MM.1S (cell line): Measurements from ENCODE around the gene PTH2R.

ENCODE experiments used
- DNase-seq: peaks from one replicate; pipeline ENCODE4 v3.0.0-alpha.2; 2015
- H2AFZ ChIP-seq: fragments of 300-600 bp; sonication (generic); 2 replicates; pipeline ENCODE4 v1.6.0; 2016; ENCODE audit warnings: antibody characterized with exemption, low read length
- H3F3A ChIP-seq: fragments of 300-600 bp; sonication (generic); 2 replicates; pipeline ENCODE4 v1.6.1; 2016; ENCODE audit warnings: mild to moderate bottlenecking, antibody characterized with exemption, low read length, moderate library complexity, mixed read lengths; ENCODE audit not compliant: insufficient read depth
- H3K27ac ChIP-seq: fragments of 300-600 bp; sonication (generic); 2 replicates; pipeline ENCODE4 v1.5.1; 2016; ENCODE audit warnings: mild to moderate bottlenecking, low read length
- H3K27me3 ChIP-seq: fragments of 300-600 bp; sonication (generic); replicated peaks from 2 replicates; pipeline ENCODE4 v1.6.0; 2016; ENCODE audit warnings: low read length; ENCODE audit not compliant: insufficient read depth
- H3K36me3 ChIP-seq: fragments of 300-600 bp; sonication (generic); replicated peaks from 2 replicates; pipeline ENCODE4 v1.6.1; 2016; ENCODE audit warnings: mild to moderate bottlenecking, low read length, mixed read lengths; ENCODE audit not compliant: insufficient read depth
- H3K4me1 ChIP-seq: fragments of 300-600 bp; sonication (generic); 2 replicates; pipeline ENCODE4 v1.6.1; 2016; ENCODE audit warnings: low read length, mixed read lengths
- H3K4me2 ChIP-seq: fragments of 300-600 bp; sonication (generic); 2 replicates; pipeline ENCODE4 v1.6.0; 2016; ENCODE audit warnings: low read depth, low read length
- H3K4me3 ChIP-seq: fragments of 300-600 bp; sonication (generic); 2 replicates; pipeline ENCODE4 v1.5.1; 2016; ENCODE audit warnings: low read length, mixed read lengths
- H3K79me2 ChIP-seq: fragments of 300-600 bp; sonication (generic); 2 replicates; pipeline ENCODE4 v1.6.1; 2016; ENCODE audit warnings: mixed run types, low read length, mixed read lengths
- H3K9ac ChIP-seq: fragments of 300-600 bp; sonication (generic); 2 replicates; pipeline ENCODE4 v1.6.1; 2016; ENCODE audit warnings: low read length, mixed read lengths
- H3K9me2 ChIP-seq: fragments of 300-600 bp; sonication (generic); replicated peaks from 2 replicates; pipeline ENCODE4 v1.6.1; 2016; ENCODE audit warnings: mild to moderate bottlenecking, low read length, mixed read lengths; ENCODE audit not compliant: insufficient read depth
- H3K9me3 ChIP-seq: fragments of 300-600 bp; sonication (generic); replicated peaks from 2 replicates; pipeline ENCODE4 v1.6.1; 2016; ENCODE audit warnings: mild to moderate bottlenecking, low read length, mixed read lengths; ENCODE audit not compliant: insufficient read depth
- H4K20me1 ChIP-seq: fragments of 300-600 bp; sonication (generic); 2 replicates; pipeline ENCODE4 v1.6.1; 2016; ENCODE audit warnings: mild to moderate bottlenecking, low read length, moderate library complexity, mixed read lengths; ENCODE audit not compliant: insufficient read depth
- CTCF ChIP-seq: fragments of 300-600 bp; sonication (generic); IDR thresholded peaks from 2 replicates; pipeline ENCODE4 v1.5.1; 2016; ENCODE audit warnings: antibody characterized with exemption, low read length, mixed read lengths
- EZH2 ChIP-seq: fragments of 300-600 bp; sonication (generic); optimal IDR thresholded peaks from 2 replicates; pipeline ENCODE3; 2017; ENCODE audit warnings: low read depth, mild to moderate bottlenecking, antibody characterized with exemption, low read length, mixed read lengths
- EZH2phosphoT487 ChIP-seq: fragments of 300-600 bp; sonication (generic); IDR thresholded peaks from 2 replicates; pipeline ENCODE4 v1.6.1; 2018; ENCODE audit warnings: antibody characterized with exemption, low read length

Gene PTH2R

GRCh38 chr2:208454861-208455260 is 48.3 kb downstream of the PTH2R start:
- H3K9me2 ChIP-seq: no peaks in the 10 kb centered on the region
- no peak overlapping the region for H3K9ac ChIP-seq
- H3K27ac ChIP-seq: no peak overlapping the region
- H3K4me1 ChIP-seq: no peaks in the 10 kb centered on the region
- no peak overlapping the region for H2AFZ ChIP-seq
- DNase-seq: no peak
- H3K79me2 ChIP-seq: no peaks in the 10 kb centered on the region
- no peak overlapping the region for H3K4me3 ChIP-seq
- no peaks in the 10 kb centered on the region for H3K36me3 ChIP-seq
- no peak for TF ChIP-seq EZH2
- no peak for TF ChIP-seq EZH2phosphoT487
- TF ChIP-seq CTCF: no peak
- H3K4me2 ChIP-seq: no peak overlapping the region
- H3F3A ChIP-seq: no peaks in the 10 kb centered on the region
- no peaks in the 10 kb centered on the region for H4K20me1 ChIP-seq
- H3K9me3 ChIP-seq: no peaks in the 10 kb centered on the region
- no peaks in the 10 kb centered on the region for H3K27me3 ChIP-seq

- no peak overlapping the region for H3K9ac ChIP-seq
- H2AFZ ChIP-seq: no peak overlapping the region
- H3K4me1 ChIP-seq: no peaks in the 10 kb centered on the region
- H3K27me3 ChIP-seq: no peaks in the 10 kb centered on the region
- no peak overlapping the region for H3K4me2 ChIP-seq
- no peak for DNase-seq
- no peak overlapping the region for H3K4me3 ChIP-seq
- TF ChIP-seq CTCF (no peak), EZH2phosphoT487 (no peak), EZH2 (no peak)
- H3K36me3 ChIP-seq: no peaks in the 10 kb centered on the region
- H3K9me3 ChIP-seq: no peaks in the 10 kb centered on the region
- no peaks in the 10 kb centered on the region for H3K9me2 ChIP-seq
- no peaks in the 10 kb centered on the region for H4K20me1 ChIP-seq
- no peak overlapping the region for H3K27ac ChIP-seq
- no peaks in the 10 kb centered on the region for H3K79me2 ChIP-seq
- H3F3A ChIP-seq: no peaks in the 10 kb centered on the region
These were observed 57.1 kb downstream of the PTH2R start for GRCh38 chr2:208463721-208464120.

- Histone ChIP-seq H3F3A (no peaks in the 10 kb centered on the region), H2AFZ (no peak overlapping the region), H3K27me3 (no peaks in the 10 kb centered on the region), H3K4me2 (no peak overlapping the region), H3K4me3 (no peak overlapping the region), H3K9ac (no peak overlapping the region), H4K20me1 (no peaks in the 10 kb centered on the region), H3K27ac (no peak overlapping the region), H3K4me1 (no peaks in the 10 kb centered on the region), H3K9me2 (no peaks in the 10 kb centered on the region), H3K36me3 (no peaks in the 10 kb centered on the region), H3K9me3 (no peaks in the 10 kb centered on the region), H3K79me2 (no peaks in the 10 kb centered on the region)
- DNase-seq: no peak
- no peak for TF ChIP-seq EZH2
- TF ChIP-seq EZH2phosphoT487: no peak
- no peak for TF ChIP-seq CTCF
These were observed 57.6 kb downstream of the PTH2R start for GRCh38 chr2:208464205-208464604.
